Mucosa of rectum (tissue), 2 donors: ENCODE results near the gene NCAPD3.

ENCODE experiments used
- H3K27ac ChIP-seq, 2 donors: one replicate each; pipeline ENCODE4 v1.7.0; 2013; ENCODE audit warnings: inconsistent platforms in 2 of 2, low read depth in 2 of 2, low read length in 2 of 2
- H3K27me3 ChIP-seq, 2 donors: one replicate each; pipeline ENCODE4 v1.7.0; 2013; ENCODE audit warnings: low read length in 2 of 2; ENCODE audit not compliant: control insufficient read depth in 2 of 2, insufficient read depth in 2 of 2
- H3K36me3 ChIP-seq, 2 donors: one replicate each; pipeline ENCODE4 v1.7.0; 2013; ENCODE audit warnings: low read length in 2 of 2; ENCODE audit not compliant: control insufficient read depth in 2 of 2, insufficient read depth in 2 of 2
- H3K4me1 ChIP-seq, 2 donors: one replicate each; pipeline ENCODE4 v1.7.0; 2013; ENCODE audit warnings: low read length in 2 of 2, mild to moderate bottlenecking in 1 of 2; ENCODE audit not compliant: control insufficient read depth in 2 of 2, insufficient read depth in 2 of 2
- H3K4me3 ChIP-seq, 2 donors: one replicate each; pipeline ENCODE4 v1.7.0; 2013; ENCODE audit warnings: low read length in 2 of 2
- H3K9ac ChIP-seq, 2 donors: one replicate each; pipeline ENCODE4 v1.7.0; 2013; ENCODE audit warnings: low read length in 2 of 2, low read depth in 1 of 2, mild to moderate bottlenecking in 1 of 2
- H3K9me3 ChIP-seq, 2 donors: one replicate each; pipeline ENCODE4 v1.7.0; 2013; ENCODE audit warnings: low read length in 2 of 2; ENCODE audit not compliant: control insufficient read depth in 2 of 2
- donor health status: healthy.
- donor health status: Normal muscosa, but diverticular disease.

Gene NCAPD3

GRCh38 chr11:134252346-134253187 is 28.8 kb upstream of the NCAPD3 start:
- Histone ChIP-seq H3K36me3 (peaks cover 25 to 31% of the 10 kb centered on the region in 2 donors), H3K4me3 (peak overlapping the region; percentile 83 to 100)

GRCh38 chr11:134250675-134251074 is 26.9 kb upstream of the NCAPD3 start:
- Histone ChIP-seq H3K9ac (no peak overlapping the region), H3K9me3 (no peaks in the 10 kb centered on the region), H3K4me1 (peaks cover 8 to 13% of the 10 kb centered on the region in 2 donors), H3K27ac (no peak overlapping the region), H3K4me3 (no peak overlapping the region), H3K27me3 (no peaks in the 10 kb centered on the region), H3K36me3 (peaks cover 39 to 46% of the 10 kb centered on the region in 2 donors)

More at GRCh38 chr11:134252346-134253187, 28.8 kb upstream of the NCAPD3 start:
- Histone ChIP-seq H3K9me3 (no peaks in the 10 kb centered on the region), H3K27ac (peak overlapping the region; percentile 4 to 73), H3K4me1 (peaks cover 8 to 13% of the 10 kb centered on the region in 2 donors), H3K27me3 (no peaks in the 10 kb centered on the region), H3K9ac (peak overlapping the region; percentile 82 to 89)

- no peak overlapping the region for H3K9ac ChIP-seq
- peaks cover 44 to 48% of the 10 kb centered on the region in 2 donors for H3K36me3 ChIP-seq
- H3K9me3 ChIP-seq: no peaks in the 10 kb centered on the region
- H3K4me1 ChIP-seq: peaks cover 8 to 13% of the 10 kb centered on the region in 2 donors
- H3K4me3 ChIP-seq: no peak overlapping the region
- H3K27me3 ChIP-seq: no peaks in the 10 kb centered on the region
- H3K27ac ChIP-seq: no peak overlapping the region
Measured at GRCh38 chr11:134250246-134250645, 26.5 kb upstream of the NCAPD3 start.

GRCh38 chr11:134248910-134249480 is 25.2 kb upstream of the NCAPD3 start:
- Histone ChIP-seq H3K4me3 (no peak overlapping the region), H3K36me3 (peaks cover 55 to 60% of the 10 kb centered on the region in 2 donors), H3K4me1 (peaks cover 6 to 8% of the 10 kb centered on the region in 2 donors), H3K27me3 (no peaks in the 10 kb centered on the region), H3K27ac (no peak overlapping the region), H3K9ac (no peak overlapping the region), H3K9me3 (no peaks in the 10 kb centered on the region)

GRCh38 chr11:134246678-134247077 is 22.9 kb upstream of the NCAPD3 start:
- Histone ChIP-seq H3K4me3 (no peak overlapping the region), H3K9me3 (no peaks in the 10 kb centered on the region), H3K27me3 (no peaks in the 10 kb centered on the region), H3K4me1 (peaks cover 0 to 2% of the 10 kb centered on the region in 2 donors), H3K36me3 (peaks cover 78 to 80% of the 10 kb centered on the region in 2 donors), H3K27ac (no peak overlapping the region), H3K9ac (no peak overlapping the region)

- Histone ChIP-seq H3K4me3 (no peak overlapping the region), H3K27me3 (no peaks in the 10 kb centered on the region), H3K36me3 (peaks cover 83 to 85% of the 10 kb centered on the region in 2 donors), H3K4me1 (no peaks in the 10 kb centered on the region), H3K27ac (no peak overlapping the region), H3K9me3 (no peaks in the 10 kb centered on the region), H3K9ac (no peak overlapping the region)
Measured at GRCh38 chr11:134246100-134246499, 22.3 kb upstream of the NCAPD3 start.

- H3K4me3 ChIP-seq: no peak overlapping the region
- no peak overlapping the region for H3K27ac ChIP-seq
- H3K9me3 ChIP-seq: no peaks in the 10 kb centered on the region
- peaks cover 83 to 87% of the 10 kb centered on the region in 2 donors for H3K36me3 ChIP-seq
- no peak overlapping the region for H3K9ac ChIP-seq
- H3K27me3 ChIP-seq: no peaks in the 10 kb centered on the region
- no peaks in the 10 kb centered on the region for H3K4me1 ChIP-seq
Measured at GRCh38 chr11:134245434-134245833, 21.7 kb upstream of the NCAPD3 start.

GRCh38 chr11:134244593-134244992 is 20.8 kb upstream of the NCAPD3 start:
- H3K27me3 ChIP-seq: no peaks in the 10 kb centered on the region
- H3K9ac ChIP-seq: no peak overlapping the region
- H3K9me3 ChIP-seq: no peaks in the 10 kb centered on the region
- H3K4me1 ChIP-seq: no peaks in the 10 kb centered on the region
- H3K4me3 ChIP-seq: no peak overlapping the region
- H3K36me3 ChIP-seq: peaks cover 82 to 89% of the 10 kb centered on the region in 2 donors
- no peak overlapping the region for H3K27ac ChIP-seq

GRCh38 chr11:134243913-134244312 is 20.1 kb upstream of the NCAPD3 start:
- Histone ChIP-seq H3K4me1 (no peaks in the 10 kb centered on the region), H3K9ac (no peak overlapping the region), H3K27ac (no peak overlapping the region), H3K4me3 (no peak overlapping the region), H3K9me3 (no peaks in the 10 kb centered on the region), H3K36me3 (peaks cover 83 to 90% of the 10 kb centered on the region in 2 donors), H3K27me3 (no peaks in the 10 kb centered on the region)

GRCh38 chr11:134242376-134242775 is 18.6 kb upstream of the NCAPD3 start:
- H3K9me3 ChIP-seq: no peaks in the 10 kb centered on the region
- H3K9ac ChIP-seq: no peak overlapping the region
- H3K4me1 ChIP-seq: no peaks in the 10 kb centered on the region
- no peak overlapping the region for H3K27ac ChIP-seq
- no peaks in the 10 kb centered on the region for H3K27me3 ChIP-seq
- peaks cover 78% of the 10 kb centered on the region in 2 donors for H3K36me3 ChIP-seq
- no peak overlapping the region for H3K4me3 ChIP-seq
